NCI-H2029 (cell line): ENCODE data around the gene HBG2.
"Not testable (repeated sequence)": the region's sequence is repeated elsewhere in the genome, so short reads cannot be mapped to it uniquely, and the experiment has no call there.

ENCODE experiments used
- DNase-seq: peaks from one replicate; lab custom pipeline; 2025; lab: John Stamatoyannopoulos, UW

The HBG2 gene

GRCh38 chr11:5249807-5250396, 4.7 kb downstream of the HBG2 start, which contains the start of gene HBG1:
Gene HBG1, minus strand, starts transcription at chr11:5249857. Its CDS starts 53 bp downstream, at chr11:5249804.
- DNase-seq, result not testable (repeated sequence)

GRCh38 chr11:5248498-5248897, 6.1 kb downstream of the HBG2 start:
- not testable (repeated sequence) for DNase-seq

- no peak for DNase-seq
Observed at GRCh38 chr11:5247472-5248192, 6.9 kb downstream of the HBG2 start.

- DNase-seq, result no peak
Observed at GRCh38 chr11:5246772-5247471, 7.7 kb downstream of the HBG2 start.

- DNase-seq, result no peak
Observed at GRCh38 chr11:5245155-5245554, 9.4 kb downstream of the HBG2 start.

GRCh38 chr11:5243816-5244180, 10.8 kb downstream of the HBG2 start:
- DNase-seq, result no peak

- DNase-seq, result no peak
Observed at GRCh38 chr11:5242933-5243815, 11.4 kb downstream of the HBG2 start.

GRCh38 chr11:5242208-5242607, 12.4 kb downstream of the HBG2 start:
- DNase-seq, result no peak

- DNase-seq, result no peak
Observed at GRCh38 chr11:5241458-5241857, 13.1 kb downstream of the HBG2 start.

- no peak for DNase-seq
Observed at GRCh38 chr11:5240458-5240857, 14.1 kb downstream of the HBG2 start.

- no peak for DNase-seq
Observed at GRCh38 chr11:5240056-5240455, 14.5 kb downstream of the HBG2 start.

GRCh38 chr11:5239046-5239445, 15.5 kb downstream of the HBG2 start:
- no peak for DNase-seq

- DNase-seq, result no peak
Observed at GRCh38 chr11:5238486-5238885, 16.1 kb downstream of the HBG2 start.

GRCh38 chr11:5237420-5237819, 17.2 kb downstream of the HBG2 start:
- DNase-seq, result no peak

GRCh38 chr11:5235364-5236095, 19.1 kb downstream of the HBG2 start:
- no peak for DNase-seq

- no peak for DNase-seq
Observed at GRCh38 chr11:5234381-5234834, 20.2 kb downstream of the HBG2 start, which contains the start of gene HBD. Gene HBD, minus strand, starts transcription at chr11:5234483. Its CDS starts 50 bp downstream, at chr11:5234433.

- DNase-seq, result no peak
Observed at GRCh38 chr11:5233307-5233706, 21.3 kb downstream of the HBG2 start.

- no peak for DNase-seq
Observed at GRCh38 chr11:5232821-5233220, 21.8 kb downstream of the HBG2 start.

GRCh38 chr11:5232176-5232575, 22.4 kb downstream of the HBG2 start:
- DNase-seq, result no peak

- DNase-seq, result no peak
Observed at GRCh38 chr11:5231111-5231510, 23.5 kb downstream of the HBG2 start.

GRCh38 chr11:5230266-5230665, 24.3 kb downstream of the HBG2 start:
- DNase-seq, result no peak
